Smooth muscle cell (in vitro differentiated cells): ENCODE measurements around the gene DDX60. TPM values are rescaled to one million over a fixed set of nuclear protein-coding genes. Genes with fewer than 3 reads are reported as not detected.

Experiments
- DNase-seq: peaks from one replicate; lab custom pipeline; 2025; ENCODE audit not compliant: unreplicated experiment; lab: John Stamatoyannopoulos, UW
- H2AFZ ChIP-seq: fragments of 200-600 bp; sonication (generic); 2 replicates; pipeline ENCODE4 v1.6.0; 2016; ENCODE audit warnings: antibody characterized with exemption, low read depth, mild to moderate bottlenecking
- H3F3A ChIP-seq: fragments of 200-600 bp; sonication (generic); 2 replicates; pipeline ENCODE4 v1.6.0; 2017; ENCODE audit warnings: antibody characterized with exemption, low read depth
- H3K27ac ChIP-seq: fragments of 200-600 bp; sonication (generic); 2 replicates; pipeline ENCODE4 v1.5.1; 2016; ENCODE audit warnings: low read depth, mild to moderate bottlenecking
- H3K27me3 ChIP-seq: fragments of 200-600 bp; sonication (generic); 2 replicates; pipeline ENCODE4 v1.6.1; 2016; ENCODE audit warnings: low read depth, mild to moderate bottlenecking
- H3K36me3 ChIP-seq: fragments of 200-600 bp; sonication (generic); 2 replicates; pipeline ENCODE4 v1.5.1; 2016; ENCODE audit warnings: low read depth
- H3K4me1 ChIP-seq: fragments of 200-600 bp; sonication (generic); 2 replicates; pipeline ENCODE4 v1.5.1; 2016; ENCODE audit warnings: low read depth
- H3K4me2 ChIP-seq: fragments of 200-600 bp; sonication (generic); 2 replicates; pipeline ENCODE4 v1.6.0; 2016; ENCODE audit warnings: mild to moderate bottlenecking
- H3K4me3 ChIP-seq: fragments of 200-600 bp; sonication (generic); 2 replicates; pipeline ENCODE4 v1.5.1; 2016; ENCODE audit warnings: mild to moderate bottlenecking
- H3K79me2 ChIP-seq: fragments of 200-600 bp; sonication (generic); 2 replicates; pipeline ENCODE4 v1.6.0; 2016; ENCODE audit warnings: low read depth, mild to moderate bottlenecking
- H3K9ac ChIP-seq: fragments of 200-600 bp; sonication (generic); 2 replicates; pipeline ENCODE4 v1.6.0; 2016; ENCODE audit warnings: low read depth
- H3K9me3 ChIP-seq: fragments of 200-600 bp; sonication (generic); replicated peaks from 2 replicates; pipeline ENCODE4 v1.5.1; 2016; ENCODE audit warnings: low read depth
- H4K20me1 ChIP-seq: fragments of 200-600 bp; sonication (generic); 2 replicates; pipeline ENCODE4 v1.6.0; 2016; ENCODE audit warnings: low read depth
- WGBS: methylation state at CpG from one replicate; pipeline ENCODE4 v1.1.7; 2016; ENCODE audit warnings: low lambda C conversion rate; 5-methylcytosine and 5-hydroxymethylcytosine counted together
- polyA plus RNA-seq: library from polyadenylated mRNA; unstranded; fragments of >200 nt; fragmentation: Nextera tagmentation; extraction: Ambion mirVana; gene quantifications from 2 replicates; pipeline ENCODE4 v1.2.1, GENCODE V29; 2016
- total RNA-seq: library from RNA; depleted of rRNA; stranded (reverse); fragments of >200 nt; gene quantifications from 2 replicates; pipeline ENCODE4 v1.2.3, GENCODE V29; 2014
- TF ChIP-seq, protein P1 (sequence below): fragments of 200-600 bp; sonication (generic); IDR thresholded peaks from 2 replicates; pipeline ENCODE4 v1.5.1; 2017; ENCODE audit warnings: borderline replicate concordance, mild to moderate bottlenecking, antibody characterized with exemption; ENCODE audit not compliant: insufficient read depth, poor library complexity, severe bottlenecking

DDX60 gene
- total and polyA plus RNA-seq, 2 experiments from 2014 or later, result 0.87 to 6.7 TPM

DNA sequence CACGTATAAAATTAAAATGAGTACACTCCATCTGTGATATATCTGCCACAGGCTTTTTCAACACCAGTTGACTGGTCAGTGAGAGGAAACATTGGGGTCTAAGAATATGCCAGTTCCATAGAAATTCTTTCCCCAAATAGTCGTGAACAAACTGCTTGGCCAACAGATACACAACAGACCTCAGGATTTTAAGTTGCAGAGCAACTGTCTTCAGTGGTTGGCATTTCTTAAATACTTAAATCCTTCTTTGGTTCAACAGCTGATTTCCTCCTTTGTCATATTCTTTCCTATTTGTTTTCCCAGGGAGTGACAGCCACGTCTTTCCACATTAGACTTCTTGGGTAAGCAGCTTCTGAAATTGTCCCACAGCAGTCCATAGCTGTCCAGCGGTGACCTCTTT, 7.0 kb upstream of the DDX60 start:
- Histone ChIP-seq H3K4me3 (no peak overlapping the region), H3K27ac (no peak overlapping the region), H2AFZ (no peak overlapping the region), H3F3A (no peaks in the 10 kb centered on the region), H3K4me1 (no peaks in the 10 kb centered on the region), H3K27me3 (no peaks in the 10 kb centered on the region), H3K9ac (no peak overlapping the region), H3K9me3 (no peaks in the 10 kb centered on the region), H3K79me2 (no peaks in the 10 kb centered on the region), H3K36me3 (no peaks in the 10 kb centered on the region), H3K4me2 (no peak overlapping the region), H4K20me1 (no peaks in the 10 kb centered on the region)
- DNase-seq, result no peak
- 88% methylated on average over 4 of the region's 4 CpGs for WGBS
- TF ChIP-seq, protein P1, sequence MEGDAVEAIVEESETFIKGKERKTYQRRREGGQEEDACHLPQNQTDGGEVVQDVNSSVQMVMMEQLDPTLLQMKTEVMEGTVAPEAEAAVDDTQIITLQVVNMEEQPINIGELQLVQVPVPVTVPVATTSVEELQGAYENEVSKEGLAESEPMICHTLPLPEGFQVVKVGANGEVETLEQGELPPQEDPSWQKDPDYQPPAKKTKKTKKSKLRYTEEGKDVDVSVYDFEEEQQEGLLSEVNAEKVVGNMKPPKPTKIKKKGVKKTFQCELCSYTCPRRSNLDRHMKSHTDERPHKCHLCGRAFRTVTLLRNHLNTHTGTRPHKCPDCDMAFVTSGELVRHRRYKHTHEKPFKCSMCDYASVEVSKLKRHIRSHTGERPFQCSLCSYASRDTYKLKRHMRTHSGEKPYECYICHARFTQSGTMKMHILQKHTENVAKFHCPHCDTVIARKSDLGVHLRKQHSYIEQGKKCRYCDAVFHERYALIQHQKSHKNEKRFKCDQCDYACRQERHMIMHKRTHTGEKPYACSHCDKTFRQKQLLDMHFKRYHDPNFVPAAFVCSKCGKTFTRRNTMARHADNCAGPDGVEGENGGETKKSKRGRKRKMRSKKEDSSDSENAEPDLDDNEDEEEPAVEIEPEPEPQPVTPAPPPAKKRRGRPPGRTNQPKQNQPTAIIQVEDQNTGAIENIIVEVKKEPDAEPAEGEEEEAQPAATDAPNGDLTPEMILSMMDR, result no peak

- Histone ChIP-seq H3K79me2 (no peaks in the 10 kb centered on the region), H2AFZ (no peak overlapping the region), H3K4me1 (peaks cover 5% of the 10 kb centered on the region), H3K9ac (no peak overlapping the region), H3K36me3 (no peaks in the 10 kb centered on the region), H3K27ac (no peak overlapping the region), H3K4me3 (no peak overlapping the region), H4K20me1 (no peaks in the 10 kb centered on the region), H3K27me3 (no peaks in the 10 kb centered on the region), H3F3A (no peaks in the 10 kb centered on the region), H3K9me3 (no peaks in the 10 kb centered on the region), H3K4me2 (no peak overlapping the region)
- TF ChIP-seq, protein P1, result no peak
- 95% methylated on average over 3 of the region's 3 CpGs for WGBS
- DNase-seq, result no peak
These were observed 2.5 kb upstream of the DDX60 start for GRCh38 chr4:168321006-168321405.

GRCh38 chr4:168319486-168320019, 1.0 kb upstream of the DDX60 start:
- DNase-seq, result no peak
- H3K27ac ChIP-seq, result no peak overlapping the region
- H3K27me3 ChIP-seq, result no peaks in the 10 kb centered on the region
- H3F3A ChIP-seq, result no peaks in the 10 kb centered on the region
- H3K9me3 ChIP-seq, result no peaks in the 10 kb centered on the region
- H3K79me2 ChIP-seq, result no peaks in the 10 kb centered on the region
- no peaks in the 10 kb centered on the region for H3K36me3 ChIP-seq
- peaks cover 5% of the 10 kb centered on the region for H3K4me1 ChIP-seq
- H3K9ac ChIP-seq, result no peak overlapping the region
- peak overlapping the region; percentile 98 for H2AFZ ChIP-seq
- H3K4me2 ChIP-seq, result peak overlapping the region; percentile 87
- H3K4me3 ChIP-seq, result peak overlapping the region; percentile 91
- WGBS, result 84% methylated on average over 3 of the region's 3 CpGs
- TF ChIP-seq, protein P1, result no peak
- H4K20me1 ChIP-seq, result no peaks in the 10 kb centered on the region

DNA sequence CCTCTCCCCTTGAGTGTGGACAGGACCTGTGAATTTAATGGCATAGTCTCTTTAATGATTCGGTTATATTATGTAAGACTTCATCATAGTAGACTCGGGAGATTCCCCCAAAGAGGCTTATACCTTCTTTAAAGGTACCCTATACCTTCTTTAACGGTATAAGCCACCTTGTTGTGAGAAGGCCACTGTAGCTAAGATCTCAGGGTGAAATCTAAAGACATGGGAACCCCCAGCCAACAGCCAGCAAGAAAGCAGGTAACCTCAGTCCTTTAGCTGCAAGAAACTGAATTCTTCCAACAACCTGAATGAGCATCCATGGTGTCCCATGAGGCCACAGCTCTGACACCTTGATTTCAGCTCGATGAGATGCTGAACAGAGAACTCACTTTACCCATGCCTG, 931 bp downstream of the DDX60 start:
- DNase-seq, result no peak
- peak overlapping the region; percentile 91 for H3K4me3 ChIP-seq
- H3K36me3 ChIP-seq, result no peaks in the 10 kb centered on the region
- peak overlapping the region; percentile 86 for H3K9ac ChIP-seq
- WGBS, result 90% methylated on average over 4 of the region's 4 CpGs
- no peaks in the 10 kb centered on the region for H3K79me2 ChIP-seq
- peak overlapping the region; percentile 98 for H2AFZ ChIP-seq
- H3K27ac ChIP-seq, result no peak overlapping the region
- no peaks in the 10 kb centered on the region for H3K27me3 ChIP-seq
- TF ChIP-seq, protein P1, result no peak
- no peaks in the 10 kb centered on the region for H3F3A ChIP-seq
- peaks cover 5% of the 10 kb centered on the region for H3K4me1 ChIP-seq
- peak overlapping the region; percentile 87 for H3K4me2 ChIP-seq
- H3K9me3 ChIP-seq, result no peaks in the 10 kb centered on the region
- no peaks in the 10 kb centered on the region for H4K20me1 ChIP-seq
